GM12873 (cell line): ENCODE data around the gene ADH1C.

ENCODE experiments used
- TF ChIP-seq, protein P1 (sequence below): IDR thresholded peaks from 2 replicates; pipeline ENCODE4 v1.5.1; 2012; ENCODE audit warnings: low read depth, mild to moderate bottlenecking, moderate library complexity, low read length, control low read depth; ENCODE audit not compliant: insufficient read depth; ENCODE audit errors: missing control alignments

The ADH1C gene

DNA sequence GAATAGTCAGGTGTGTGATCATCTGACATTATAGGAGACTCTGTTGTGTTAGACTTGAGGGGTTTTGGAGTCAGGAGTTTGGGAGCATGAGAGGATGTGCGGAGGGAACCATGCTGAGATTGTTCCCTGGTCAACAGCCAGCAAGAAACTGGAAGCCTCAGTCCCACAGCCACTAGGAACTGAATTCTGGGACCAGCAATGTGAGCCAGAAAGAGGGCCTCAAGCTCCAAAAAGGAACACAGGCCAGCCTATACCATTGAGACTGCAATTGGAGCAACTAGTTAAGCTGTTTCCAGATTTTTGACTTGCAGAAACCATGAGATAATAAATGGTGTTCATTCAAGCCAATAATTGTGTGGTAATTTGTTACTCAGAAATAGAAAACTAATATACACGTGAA, 22.7 kb downstream of the ADH1C start:
- TF ChIP-seq, protein P1, sequence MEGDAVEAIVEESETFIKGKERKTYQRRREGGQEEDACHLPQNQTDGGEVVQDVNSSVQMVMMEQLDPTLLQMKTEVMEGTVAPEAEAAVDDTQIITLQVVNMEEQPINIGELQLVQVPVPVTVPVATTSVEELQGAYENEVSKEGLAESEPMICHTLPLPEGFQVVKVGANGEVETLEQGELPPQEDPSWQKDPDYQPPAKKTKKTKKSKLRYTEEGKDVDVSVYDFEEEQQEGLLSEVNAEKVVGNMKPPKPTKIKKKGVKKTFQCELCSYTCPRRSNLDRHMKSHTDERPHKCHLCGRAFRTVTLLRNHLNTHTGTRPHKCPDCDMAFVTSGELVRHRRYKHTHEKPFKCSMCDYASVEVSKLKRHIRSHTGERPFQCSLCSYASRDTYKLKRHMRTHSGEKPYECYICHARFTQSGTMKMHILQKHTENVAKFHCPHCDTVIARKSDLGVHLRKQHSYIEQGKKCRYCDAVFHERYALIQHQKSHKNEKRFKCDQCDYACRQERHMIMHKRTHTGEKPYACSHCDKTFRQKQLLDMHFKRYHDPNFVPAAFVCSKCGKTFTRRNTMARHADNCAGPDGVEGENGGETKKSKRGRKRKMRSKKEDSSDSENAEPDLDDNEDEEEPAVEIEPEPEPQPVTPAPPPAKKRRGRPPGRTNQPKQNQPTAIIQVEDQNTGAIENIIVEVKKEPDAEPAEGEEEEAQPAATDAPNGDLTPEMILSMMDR, result no peak

DNA sequence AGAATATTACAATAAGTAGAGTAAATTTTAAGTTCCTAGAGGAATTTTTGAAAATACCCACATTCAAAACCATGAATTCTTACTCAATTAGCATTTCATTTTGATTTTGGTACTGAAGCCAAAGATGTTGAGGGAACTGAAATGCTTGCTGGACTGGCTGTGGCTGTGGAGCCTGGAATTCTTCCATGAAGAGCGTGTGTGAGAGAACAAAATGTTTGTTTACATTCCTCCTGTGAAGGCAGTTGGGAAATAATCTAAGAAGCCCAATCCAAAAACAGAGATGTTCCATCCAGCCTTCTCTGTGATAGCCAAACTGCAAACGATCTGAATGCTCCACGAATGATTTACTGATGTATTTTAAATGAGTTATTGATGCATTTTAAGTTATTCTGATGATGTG, 27.6 kb downstream of the ADH1C start:
- TF ChIP-seq, protein P1, result no peak

DNA sequence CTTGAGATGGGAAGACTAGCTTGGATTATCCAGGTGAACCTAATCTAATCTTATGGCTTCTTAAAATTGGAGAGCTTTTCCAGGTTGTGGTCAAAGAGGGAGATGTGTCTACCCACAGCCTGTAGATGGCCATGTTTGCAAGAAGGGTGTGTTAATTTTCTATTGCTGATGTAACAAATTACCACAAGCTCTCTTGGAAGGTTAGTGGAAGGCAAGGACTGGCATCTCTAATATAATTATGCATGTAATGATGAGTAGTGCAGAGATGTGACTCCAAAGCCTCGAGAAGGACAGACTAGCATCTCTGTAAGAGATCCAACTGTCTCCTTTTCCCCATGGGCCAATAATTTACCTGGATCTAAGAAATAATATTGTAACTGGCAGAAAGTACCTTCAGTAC, 28.2 kb downstream of the ADH1C start:
- TF ChIP-seq, protein P1, result no peak

DNA sequence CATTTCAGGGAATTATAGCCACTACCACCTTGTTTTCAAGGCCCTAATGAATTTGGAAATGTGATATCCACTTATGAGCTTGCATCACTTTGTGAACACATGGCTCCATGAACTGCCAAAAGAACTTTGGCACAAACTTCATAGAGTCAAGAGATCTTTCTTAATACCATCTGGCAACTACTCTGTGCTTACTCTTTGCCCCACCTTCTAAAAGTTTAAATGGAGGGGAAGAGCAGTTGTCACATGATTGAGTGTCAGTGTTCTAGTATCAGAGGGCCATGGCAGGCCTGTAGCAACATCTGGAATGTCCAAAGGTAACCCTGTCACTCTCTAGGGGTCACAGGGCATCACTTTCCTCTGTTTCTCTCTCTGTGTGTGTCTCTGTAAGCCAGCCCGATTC, 28.8 kb downstream of the ADH1C start:
- TF ChIP-seq, protein P1, result no peak

DNA sequence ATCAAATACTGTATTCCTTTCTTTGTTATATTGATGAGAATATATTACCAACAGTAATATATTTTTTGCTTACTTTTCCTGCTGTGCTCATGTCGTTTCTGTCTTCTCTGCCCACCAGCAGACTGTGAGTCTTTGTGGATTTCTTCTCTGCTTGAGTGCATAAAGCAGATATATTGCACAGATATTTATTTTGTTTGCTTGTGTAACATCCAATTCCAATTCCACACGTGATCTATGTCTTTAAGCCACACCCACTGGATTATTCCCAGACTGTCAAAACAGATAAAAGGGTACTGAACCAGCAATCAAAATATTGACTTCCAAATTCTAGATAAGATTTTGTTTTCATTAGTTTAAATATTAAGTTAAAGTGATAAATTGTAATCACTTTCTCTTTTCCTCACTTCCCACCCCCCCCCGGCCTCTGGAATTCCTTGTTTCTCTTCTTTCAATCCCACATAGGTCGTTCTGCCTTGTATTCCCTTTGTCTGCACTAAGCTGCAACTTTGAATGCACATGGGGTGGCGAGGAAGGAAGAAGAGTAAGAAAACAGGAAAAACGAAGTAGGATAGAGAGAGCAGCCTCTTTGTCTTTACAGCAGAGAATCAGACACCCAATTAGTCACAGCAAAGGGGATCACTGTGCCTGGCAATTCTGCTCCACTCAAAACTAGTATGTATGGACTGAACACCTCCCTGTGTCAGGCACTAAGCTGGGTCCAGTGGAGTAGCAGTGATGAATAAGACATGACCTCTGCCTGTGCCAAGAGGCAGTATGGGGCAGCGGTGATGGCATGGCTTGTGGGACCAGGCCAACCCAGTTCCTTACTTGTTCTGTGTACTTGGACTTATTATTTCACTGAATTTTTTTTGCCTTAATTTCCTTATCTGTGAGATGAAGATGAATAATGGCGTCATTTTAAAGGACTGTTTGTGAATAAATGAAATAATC, 31.0 kb downstream of the ADH1C start, which contains the start of gene ADH1B:
ADH1B (minus strand) TSS at position 161 of the 951 bp plus-strand sequence; CDS start at position 91, 70 bp downstream.
- TF ChIP-seq, protein P1, result no peak

DNA sequence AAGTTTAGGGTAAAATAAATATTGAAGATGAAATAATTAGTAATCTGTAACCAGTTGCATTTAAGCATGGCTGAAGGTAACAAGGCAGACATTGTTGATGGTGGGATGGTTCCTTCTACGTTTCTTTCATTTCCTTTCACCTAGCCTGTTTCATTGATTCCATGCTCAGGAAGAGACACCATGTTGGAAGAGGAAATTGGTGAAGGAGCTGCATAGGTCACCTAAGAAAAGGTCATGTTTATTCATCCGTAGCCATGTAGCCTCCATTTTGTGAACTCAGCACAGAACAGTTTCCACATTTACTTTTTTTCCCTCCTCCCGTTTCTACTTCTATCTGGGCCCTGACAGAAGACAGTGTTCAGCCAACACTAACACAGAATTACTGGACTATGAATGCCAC, 35.2 kb downstream of the ADH1C start:
- TF ChIP-seq, protein P1, result no peak

DNA sequence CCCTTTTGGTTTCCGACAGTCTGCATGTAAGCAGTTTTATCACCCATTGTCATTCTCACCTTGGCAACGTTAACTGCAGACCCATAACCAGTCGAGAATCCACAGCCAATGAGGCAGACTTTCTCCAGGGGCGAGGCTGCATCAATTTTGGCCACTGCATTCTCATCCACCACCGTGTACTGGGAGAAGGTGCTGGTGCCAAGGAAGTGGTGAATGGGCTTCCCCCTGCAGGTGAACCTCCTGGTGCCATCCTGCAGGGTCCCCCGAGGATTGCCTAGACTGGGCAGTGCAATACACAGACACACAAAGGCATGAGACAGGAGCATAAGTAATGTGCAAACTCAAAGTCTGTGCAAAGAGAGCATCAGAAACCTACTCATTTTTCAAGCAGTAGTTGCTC, 36.7 kb downstream of the ADH1C start:
- TF ChIP-seq, protein P1, result no peak
